AG20443 (cell line): Measurements from ENCODE around the gene KRTAP1-5.
"Not testable (repeated sequence)": the region's sequence is repeated elsewhere in the genome, so short reads cannot be mapped to it uniquely, and the experiment has no call there.

Experiments used
- DNase-seq: peaks from one replicate; pipeline ENCODE4 v3.0.0; 2012; ENCODE audit warnings: low spot score, mixed read lengths

The KRTAP1-5 gene

DNA sequence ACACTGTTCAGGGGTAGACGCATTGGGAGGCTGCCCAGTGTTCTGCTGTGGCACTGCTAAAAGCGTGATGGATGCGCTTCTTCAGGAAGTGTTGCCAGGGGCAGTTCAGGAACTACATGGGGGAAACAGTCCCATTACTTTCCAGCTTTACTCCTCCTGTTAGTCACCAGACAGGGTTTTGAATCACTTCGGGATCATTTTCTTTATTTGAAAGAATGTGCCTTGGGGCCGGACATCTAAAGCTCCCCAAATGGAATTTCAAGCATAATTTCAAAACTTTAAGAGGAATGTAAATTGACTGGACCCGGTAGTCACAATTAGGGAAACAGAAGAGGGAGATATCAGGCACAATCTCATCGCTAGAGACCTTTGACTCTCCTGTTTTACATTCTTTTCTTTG lies 21.4 kb upstream of the KRTAP1-5 start:
- peak; percentile 79 for DNase-seq

DNA sequence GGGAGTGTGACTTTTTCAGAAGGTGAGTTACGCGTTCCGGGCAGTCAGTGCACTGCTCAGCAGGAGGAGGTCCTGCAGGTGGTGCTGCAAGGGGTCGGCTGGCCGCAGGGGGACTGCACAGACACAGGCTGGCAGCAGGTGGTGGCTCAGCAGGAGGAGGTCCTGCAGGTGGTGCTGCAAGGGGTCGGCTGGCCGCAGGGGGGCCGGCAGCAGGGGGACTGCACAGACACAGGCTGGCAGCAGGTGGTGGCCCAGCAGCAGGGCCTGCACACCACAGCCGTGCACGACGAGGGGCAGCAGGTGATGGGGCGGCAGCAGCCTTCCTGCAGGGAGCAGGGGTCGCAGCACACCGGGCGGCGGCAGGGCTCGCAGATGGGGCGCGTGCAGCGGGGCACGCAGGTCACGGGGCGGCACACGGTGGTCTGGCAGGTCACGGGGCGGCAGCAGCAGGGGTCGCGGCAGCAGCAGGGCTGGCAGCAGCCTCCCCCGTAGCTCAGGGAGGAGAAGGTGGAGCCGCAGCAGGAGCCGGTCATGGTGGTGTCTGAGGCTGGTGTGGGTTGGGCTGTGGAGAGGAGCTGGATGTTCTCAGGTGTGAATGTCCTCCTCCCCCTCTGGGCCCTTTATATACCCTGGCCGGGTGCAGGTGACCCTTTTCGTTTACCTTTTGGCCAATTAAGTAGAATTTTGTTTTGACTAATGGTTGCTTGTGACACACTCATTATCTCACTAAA lies 19.9 kb upstream of the KRTAP1-5 start, which contains the start of gene KRTAP2-1:
KRTAP2-1 (minus strand) TSS at position 582 of the 731 bp plus-strand sequence; CDS start at position 533, 49 bp downstream.
- DNase-seq: not testable (repeated sequence)

DNA sequence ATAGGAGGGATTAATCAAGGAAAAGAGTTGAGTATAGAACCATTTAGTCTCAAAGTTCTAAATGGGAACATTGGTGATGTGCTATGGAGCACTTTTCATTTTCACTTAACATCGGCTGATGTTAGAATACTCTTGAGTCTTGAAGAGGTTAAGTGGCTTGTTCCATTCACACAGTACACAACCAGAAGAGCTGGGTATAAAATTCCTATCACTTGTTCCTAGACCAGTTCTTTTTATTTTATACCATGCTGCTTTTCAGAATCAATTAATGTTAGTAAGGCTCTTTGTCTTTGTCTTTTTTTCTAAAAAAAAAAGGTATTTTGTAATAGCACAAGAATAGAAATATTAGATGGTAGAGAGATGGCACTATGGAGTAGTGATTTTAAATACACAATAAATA lies 15.9 kb upstream of the KRTAP1-5 start:
- DNase-seq: no peak

DNA sequence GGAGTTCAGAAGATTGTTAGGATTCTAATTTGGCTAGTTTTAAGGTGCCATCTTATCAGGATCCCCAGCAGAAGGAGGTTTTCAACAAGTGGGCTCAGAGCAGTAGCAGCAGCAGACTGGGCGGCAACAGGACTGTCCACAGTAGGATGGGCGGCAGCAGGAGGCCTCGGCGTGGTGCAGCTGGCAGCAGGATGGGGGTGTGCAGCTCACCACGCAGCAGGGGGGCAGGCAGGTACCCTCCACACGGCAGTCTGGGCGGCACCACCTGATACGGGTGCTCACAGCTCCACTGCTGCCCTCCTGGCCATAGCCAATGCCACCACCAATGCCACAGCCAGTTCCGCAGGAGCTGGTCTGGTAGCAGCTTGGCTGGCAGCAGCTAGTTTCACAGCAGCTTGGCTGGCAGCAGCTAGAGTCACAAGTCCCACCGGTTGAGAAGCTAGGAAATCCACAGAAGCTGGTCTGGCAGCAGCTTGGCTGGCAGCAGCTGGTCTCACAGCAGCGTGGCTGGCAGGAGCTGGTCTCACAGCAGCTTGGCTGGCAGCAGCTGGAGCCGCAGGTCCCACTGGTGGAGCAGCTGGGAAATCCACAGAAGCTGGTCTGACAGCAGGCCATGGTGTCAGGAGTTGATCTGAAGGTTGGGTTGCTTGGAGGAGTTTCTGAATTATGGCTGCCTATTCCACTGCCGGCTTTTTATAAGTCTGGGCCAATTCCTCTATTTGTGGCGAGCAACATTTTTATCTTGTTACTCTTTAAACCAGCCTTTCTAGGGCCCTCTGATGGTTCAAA lies 14.0 kb upstream of the KRTAP1-5 start, which contains the start of gene KRTAP1-1:
KRTAP1-1 (minus strand) TSS at position 668 of the 789 bp plus-strand sequence; CDS start at position 615, 53 bp downstream.
- DNase-seq: peak; percentile 43

DNA sequence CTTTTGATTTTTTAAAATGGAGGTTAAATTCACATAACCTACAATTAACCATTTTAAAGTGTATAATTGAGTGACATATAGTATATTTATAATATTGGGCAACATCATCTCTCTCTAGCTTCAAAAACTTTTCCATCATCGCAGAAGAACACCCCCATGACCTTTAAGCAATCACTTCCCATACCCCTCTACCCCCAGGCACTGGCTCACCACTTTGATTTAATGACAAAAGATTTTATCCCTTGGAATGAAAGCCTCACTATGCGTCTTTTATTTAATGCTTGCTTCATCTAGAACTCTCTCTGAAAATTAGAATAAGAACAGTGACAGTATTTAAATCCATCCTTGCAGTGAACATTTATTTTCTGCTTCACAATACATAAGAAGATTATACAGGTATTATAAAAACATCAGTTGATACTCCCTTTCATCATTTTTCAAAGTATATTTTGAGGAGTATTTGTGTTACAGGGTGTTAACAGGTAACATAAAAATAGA lies 10.9 kb upstream of the KRTAP1-5 start:
- DNase-seq: no peak

DNA sequence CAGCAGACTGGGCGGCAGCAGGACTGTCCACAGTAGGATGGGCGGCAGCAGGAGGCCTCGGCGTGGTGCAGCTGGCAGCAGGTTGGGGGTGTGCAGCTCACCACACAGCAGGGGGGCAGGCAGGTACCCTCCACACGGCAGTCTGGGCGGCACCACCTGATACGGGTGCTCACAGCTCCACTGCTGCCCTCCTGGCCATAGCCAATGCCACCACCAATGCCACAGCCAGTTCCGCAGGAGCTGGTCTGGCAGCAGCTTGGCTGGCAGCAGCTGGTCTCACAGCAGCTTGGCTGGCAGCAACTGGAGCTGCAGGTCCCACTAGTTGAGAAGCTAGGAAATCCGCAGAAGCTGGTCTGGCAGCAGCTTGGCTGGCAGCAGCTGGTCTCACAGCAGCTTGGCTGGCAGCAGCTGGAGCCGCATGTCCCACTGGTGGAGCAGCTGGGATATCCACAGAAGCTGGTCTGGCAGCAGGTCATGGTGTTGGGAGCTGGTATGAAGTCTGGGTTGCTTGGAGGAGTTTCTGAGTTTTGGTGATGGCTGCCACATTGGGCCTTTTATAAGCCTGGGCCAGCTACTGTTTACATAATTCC lies 7.4 kb upstream of the KRTAP1-5 start, which contains the start of gene KRTAP1-3:
KRTAP1-3 (minus strand) TSS at position 529 of the 590 bp plus-strand sequence; CDS start at position 476, 53 bp downstream.
- DNase-seq: not testable (repeated sequence)

DNA sequence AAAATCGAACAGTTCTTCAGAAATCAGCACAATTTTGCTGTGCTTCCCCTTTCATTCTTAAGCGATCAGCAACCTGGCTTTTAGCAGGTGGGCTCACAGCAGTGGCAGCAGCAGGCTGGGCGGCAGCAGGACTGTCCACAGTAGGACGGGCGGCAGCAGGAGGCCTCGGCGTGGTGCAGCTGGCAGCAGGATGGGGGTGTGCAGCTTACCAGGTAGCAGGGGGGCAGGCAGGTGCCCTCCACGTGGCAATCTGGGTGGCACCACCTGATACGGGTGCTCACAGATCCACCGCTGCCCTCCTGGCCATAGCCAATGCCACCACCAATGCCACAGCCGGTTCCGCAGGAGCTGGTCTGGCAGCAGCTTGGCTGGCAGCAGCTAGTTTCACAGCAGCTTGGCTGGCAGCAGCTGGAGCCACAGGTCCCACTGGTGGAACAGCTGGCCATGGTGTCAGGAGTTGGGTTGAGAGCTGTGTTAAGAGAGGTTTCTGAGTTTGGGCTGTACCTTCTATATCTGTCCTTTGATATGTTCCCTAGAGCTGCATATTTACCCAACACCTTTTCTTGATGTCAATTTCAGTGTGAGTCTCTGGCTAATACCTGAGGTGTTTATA lies 2.7 kb upstream of the KRTAP1-5 start, which contains the start of gene KRTAP1-4:
KRTAP1-4 (minus strand) TSS at position 563 of the 613 bp plus-strand sequence; CDS start at position 446, 117 bp downstream.
- no peak for DNase-seq

DNA sequence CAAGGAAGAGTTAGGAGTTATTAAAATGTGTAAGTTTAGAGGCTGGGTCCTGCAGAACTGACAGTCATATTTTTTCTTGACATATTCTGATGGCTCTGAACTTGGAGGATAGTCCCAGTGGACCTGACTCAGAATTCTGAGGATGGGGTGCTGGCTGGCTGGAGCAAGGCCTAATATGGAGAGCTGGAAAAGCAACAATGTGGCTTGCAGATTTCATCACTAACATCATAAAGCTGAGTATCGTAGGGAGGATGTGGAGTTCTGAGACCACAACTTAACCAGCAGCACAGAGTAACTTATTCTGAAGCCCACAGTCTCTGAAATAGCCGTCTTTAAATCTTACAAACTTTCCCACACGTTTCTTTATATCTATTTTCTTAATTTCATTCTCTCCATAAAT lies 2.3 kb downstream of the KRTAP1-5 start:
- DNase-seq: no peak

DNA sequence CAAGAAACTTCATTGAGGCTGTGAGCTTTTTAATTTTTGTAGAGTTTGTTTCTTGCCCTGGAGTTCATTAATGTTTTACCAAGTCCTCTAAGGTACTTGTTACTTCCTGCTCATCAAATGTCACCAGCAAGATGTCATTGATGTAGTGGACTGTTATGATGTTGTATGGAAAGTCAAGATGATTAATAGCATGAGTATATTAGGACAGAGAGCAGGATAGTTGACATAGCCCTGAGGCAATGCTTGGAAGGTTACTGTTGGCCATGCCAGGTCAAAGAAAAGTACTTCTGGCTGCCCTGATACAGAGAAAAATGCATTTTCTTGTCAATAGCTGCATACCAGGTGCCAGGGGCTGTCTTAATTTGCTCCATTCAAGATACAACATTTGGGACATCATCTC lies 6.7 kb downstream of the KRTAP1-5 start:
- DNase-seq: no peak

DNA sequence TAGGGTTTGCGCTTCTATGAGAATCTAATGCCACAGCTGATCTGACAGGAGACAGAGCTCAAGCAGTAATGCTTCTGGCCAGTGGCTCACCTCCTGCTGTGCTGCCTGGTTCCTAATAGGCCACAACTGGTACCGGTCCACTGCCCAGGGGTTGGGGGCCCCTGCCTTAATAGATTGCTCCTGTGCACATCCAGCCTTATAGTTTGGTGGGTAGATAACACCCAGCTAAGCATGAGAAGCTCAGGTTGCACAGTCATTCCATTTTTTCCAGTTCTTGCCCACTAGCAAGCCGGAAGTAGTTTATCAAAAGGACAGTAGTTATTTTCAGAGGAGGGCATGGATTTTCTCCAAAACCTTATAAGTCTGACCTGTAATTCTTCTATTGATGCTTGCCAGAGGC lies 7.6 kb downstream of the KRTAP1-5 start:
- DNase-seq: no peak

DNA sequence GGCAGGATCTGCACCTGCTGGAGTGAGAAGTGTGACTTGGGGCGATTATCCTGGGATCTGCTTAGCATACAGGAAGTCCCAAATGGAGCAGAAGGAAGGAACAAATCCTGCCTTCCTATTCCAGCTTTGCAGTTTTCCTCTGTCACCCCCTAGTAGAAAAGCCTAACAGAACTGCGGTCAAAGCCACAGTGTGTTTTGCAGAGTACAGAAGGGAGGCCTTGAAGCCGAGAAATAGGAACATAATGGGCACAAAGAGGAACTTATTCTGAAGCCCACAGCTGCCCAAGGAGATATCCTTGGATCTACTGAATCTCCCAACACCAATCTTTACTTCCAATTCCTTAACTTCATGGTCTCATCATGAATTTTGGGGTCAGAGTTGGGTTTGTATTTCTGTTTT lies 8.5 kb downstream of the KRTAP1-5 start:
- no peak for DNase-seq

DNA sequence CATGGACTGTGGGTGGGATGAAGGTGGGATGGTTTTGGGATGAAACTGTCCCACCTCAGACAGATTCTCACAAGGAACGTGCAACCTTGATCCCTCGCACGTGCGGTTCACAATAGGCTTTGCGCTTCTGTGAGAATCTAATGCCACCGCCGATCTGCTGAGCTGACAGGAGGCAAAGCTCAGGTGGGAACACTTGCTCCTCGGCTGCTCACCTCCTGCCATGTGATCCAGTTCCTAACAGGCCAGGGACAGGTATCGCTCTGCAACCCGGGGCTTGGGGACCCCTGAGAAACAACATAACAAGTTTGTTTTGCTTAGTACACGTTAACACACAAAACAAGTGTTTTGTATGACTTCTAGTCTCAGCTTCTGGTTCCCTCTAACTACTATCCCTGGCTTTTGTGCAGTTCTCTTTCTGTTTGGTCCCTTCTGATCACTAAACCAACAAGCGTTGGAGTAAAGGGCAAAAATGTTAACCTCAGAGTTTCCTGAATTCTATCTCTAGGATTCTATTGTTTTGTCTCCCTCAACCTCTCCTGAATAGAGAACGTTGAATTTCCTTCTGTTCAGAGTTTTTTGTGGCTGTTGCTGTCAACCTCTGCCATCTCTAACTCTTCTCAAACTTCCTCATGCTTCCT lies 10.3 kb downstream of the KRTAP1-5 start:
- no peak for DNase-seq

DNA sequence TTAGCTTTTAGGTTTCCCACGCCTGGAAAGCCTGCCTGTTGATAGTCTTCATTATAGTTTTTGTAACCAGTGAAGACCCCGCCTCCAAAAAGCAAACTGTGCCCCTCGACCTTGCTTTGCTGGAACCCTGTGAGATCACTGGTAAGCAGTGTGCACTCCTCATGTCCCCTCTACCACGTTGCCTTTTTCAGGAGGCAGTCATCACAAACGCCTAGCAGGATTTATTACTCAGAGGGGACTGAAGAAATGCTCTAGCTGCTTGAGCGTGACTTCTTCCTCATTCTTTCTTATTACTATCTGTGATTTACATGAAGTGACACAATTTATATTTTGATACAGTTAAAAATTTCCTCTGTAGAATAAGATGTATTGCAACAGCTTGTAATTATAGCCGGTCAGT lies 11.6 kb downstream of the KRTAP1-5 start:
- no peak for DNase-seq

DNA sequence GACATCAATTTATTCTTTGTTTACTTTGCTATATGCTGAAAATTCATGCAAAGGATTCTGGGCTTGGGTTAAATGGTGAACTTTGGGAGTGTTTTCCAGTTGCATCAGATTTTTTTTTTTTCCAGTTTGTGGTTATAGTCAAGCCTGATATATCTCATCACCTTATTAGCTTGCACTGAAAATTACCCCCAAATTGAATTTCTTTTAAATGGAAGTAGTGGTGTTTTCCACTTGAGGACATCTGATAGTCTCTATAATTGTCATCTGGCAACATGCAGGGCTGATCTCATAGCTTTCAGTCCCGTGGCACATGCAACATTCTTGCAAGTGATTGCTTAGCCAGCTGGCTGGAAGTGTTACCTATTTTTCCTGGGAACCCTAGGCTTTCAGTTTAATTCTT lies 13.4 kb downstream of the KRTAP1-5 start:
- peak; percentile 69 for DNase-seq

DNA sequence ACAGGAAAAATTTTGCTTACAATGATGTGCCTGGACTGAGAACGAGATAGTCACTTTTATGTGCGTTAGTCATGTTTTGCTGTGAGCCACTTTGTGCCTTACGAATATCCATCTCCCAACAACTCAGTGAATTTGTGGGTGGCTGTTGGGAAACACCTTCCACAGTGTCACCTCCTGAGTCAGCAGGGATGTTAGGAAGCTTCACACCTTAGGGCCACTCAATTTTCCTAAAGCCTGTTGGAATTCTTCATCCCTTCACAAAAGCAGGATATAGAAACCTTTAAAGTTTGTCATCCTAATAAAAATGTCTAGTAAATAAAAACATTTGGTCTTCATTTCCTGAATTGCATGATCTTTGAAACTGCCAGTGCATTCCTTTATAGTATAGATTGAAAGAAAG lies 13.8 kb downstream of the KRTAP1-5 start:
- peak; percentile 19 for DNase-seq

DNA sequence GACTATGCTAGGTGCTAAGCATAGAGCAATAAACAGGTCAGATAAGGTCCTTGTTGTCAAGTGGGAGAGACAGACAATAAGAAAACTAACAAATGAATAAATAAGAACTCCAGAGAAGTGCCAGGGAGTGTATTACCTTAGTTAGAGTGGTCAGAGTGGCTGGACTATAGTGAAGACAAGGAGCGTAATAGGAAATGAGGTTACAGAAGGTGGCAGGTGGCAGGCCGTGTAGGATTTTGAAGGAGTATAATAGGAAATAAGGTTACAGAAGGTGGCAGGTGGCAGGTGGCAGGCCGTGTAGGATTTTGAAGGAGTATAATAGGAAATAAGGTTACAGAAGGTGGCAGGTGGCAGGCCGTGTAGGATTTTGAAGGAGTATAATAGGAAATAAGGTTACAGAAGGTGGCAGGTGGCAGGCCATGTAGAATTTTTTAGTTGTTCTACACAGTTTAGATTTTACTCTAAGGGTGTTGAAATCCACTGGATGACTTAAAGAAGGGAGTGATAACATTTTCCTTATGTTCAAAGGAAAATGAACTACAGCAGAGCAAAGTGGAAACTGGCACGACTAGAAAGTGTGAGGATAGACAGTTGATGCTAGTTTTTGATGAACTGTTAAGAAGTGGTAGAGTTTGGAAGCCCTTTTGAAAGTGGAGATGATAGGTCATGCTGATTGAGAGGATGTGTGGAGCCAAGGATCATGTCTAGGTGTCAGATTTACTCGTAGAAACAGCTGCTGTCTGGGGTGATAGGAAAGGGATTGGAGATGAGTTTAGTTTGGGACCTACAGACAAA lies 14.5 kb downstream of the KRTAP1-5 start:
- no peak for DNase-seq

DNA sequence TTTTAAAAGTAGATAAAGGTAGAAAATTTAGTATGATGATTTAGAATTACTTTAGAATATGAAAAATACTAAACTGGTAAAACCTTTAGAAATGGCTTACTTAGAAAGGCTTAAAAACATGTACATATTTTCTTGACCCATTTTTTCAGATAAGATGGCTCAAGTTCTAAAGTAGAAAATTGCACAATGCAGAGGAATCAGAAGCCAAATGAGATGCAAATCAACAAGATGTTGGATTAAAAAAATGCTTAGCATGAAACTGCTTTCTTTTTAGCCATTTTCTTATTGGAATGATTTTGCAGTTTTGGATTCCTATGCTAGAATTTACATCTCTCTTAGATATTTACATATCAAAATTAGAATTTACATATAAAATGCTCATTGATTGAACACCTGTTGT lies 16.6 kb downstream of the KRTAP1-5 start:
- no peak for DNase-seq

DNA sequence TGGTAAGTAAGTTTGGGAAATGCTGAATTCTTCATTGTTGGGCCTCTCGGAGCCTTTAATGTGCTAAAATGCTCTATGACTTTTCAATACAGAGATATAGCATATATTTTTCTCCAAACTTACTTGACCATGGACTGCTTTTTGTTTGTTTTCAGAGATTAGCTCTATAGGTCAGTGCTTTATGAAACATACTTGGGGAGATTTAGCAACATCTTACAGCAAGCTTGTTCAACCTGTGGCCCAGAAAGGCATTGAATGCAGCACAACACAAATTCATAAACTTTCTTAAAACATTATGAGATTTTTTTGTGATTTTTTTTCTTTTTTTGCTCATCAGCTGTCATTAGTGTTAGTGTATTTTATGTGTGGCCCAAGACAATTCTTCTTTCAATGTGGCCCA lies 17.1 kb downstream of the KRTAP1-5 start:
- DNase-seq: no peak

DNA sequence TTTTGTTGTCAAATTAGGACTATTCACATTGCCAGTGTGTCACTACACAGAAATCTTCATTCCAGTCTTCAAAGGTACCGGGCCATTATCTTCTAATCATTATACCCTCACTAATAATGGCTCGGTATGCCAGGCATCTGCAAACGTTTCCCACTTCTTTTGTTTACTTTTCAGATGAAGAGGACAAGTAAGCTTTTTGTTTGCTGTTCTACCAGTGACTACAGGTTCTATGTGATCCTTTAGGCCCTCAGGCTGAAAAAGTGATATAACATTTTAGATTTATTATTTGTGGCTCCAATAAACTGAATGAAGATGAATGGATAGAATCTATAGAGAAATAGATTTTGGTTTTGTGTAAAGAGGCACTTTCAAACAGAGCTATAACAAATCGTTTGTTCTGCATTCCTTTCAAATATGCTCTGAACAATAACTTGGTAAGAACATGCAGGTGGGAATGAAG lies 17.7 kb downstream of the KRTAP1-5 start:
- DNase-seq: no peak

DNA sequence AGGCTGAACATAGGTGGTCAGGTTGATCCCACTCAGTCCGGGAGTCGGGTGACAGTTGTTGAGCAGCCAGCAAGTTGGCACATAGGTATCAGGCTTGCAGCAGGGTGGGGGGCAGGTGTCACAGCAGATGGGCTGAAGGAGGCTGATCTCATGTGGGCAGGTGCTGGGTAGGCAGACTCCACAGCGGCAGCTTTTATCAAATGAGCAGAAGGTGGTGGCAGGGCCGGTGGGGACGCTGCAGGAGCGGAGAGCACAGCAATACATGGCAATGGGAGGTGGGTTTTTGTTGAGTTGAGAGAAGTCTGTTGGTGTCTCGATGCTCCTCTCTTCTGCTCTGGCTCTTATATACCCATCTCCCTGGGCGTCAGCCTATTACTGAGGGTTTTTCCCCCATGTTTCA lies 18.2 kb downstream of the KRTAP1-5 start, which contains the start of gene KRTAP3-1:
KRTAP3-1 (minus strand) TSS at position 318 of the 400 bp plus-strand sequence; CDS start at position 264, 54 bp downstream.
- DNase-seq: no peak
